H9 (cell line): ENCODE measurements around the gene MICAL3. TPM values are rescaled to one million over a fixed set of nuclear protein-coding genes. Genes with fewer than 3 reads are reported as not detected.

Experiments used
- DNase-seq: peaks from one replicate; pipeline ENCODE4 v3.0.0-alpha.2; 2017
- H2AFZ ChIP-seq: one replicate; pipeline ENCODE4 v1.6.1; 2013; ENCODE audit warnings: mild to moderate bottlenecking, low read length, control low read depth, moderate library complexity
- H2AK5ac ChIP-seq: 2 replicates; pipeline ENCODE4 v1.6.1; 2013; ENCODE audit warnings: low read length, control low read depth, mixed read lengths; ENCODE audit not compliant: insufficient read length
- H2BK120ac ChIP-seq: one replicate; pipeline ENCODE4 v1.6.1; 2013; ENCODE audit warnings: low read depth, mild to moderate bottlenecking, low read length, control low read depth, inconsistent platforms; ENCODE audit not compliant: poor library complexity, severe bottlenecking
- H2BK12ac ChIP-seq: 2 replicates; pipeline ENCODE4 v1.6.1; 2013; ENCODE audit warnings: low read length, control low read depth, mixed read lengths, low read depth; ENCODE audit not compliant: insufficient read length
- H2BK15ac ChIP-seq: 2 replicates; pipeline ENCODE4 v1.6.1; 2013; ENCODE audit warnings: low read depth, low read length, control low read depth
- H2BK20ac ChIP-seq: one replicate; pipeline ENCODE4 v1.6.1; 2013; ENCODE audit warnings: low read depth, mild to moderate bottlenecking, low read length, control low read depth, inconsistent platforms; ENCODE audit not compliant: poor library complexity, severe bottlenecking
- H2BK5ac ChIP-seq: 2 replicates; pipeline ENCODE4 v1.6.1; 2013; ENCODE audit warnings: low read length, control low read depth, mixed read lengths; ENCODE audit not compliant: insufficient read length
- H3K14ac ChIP-seq: 2 replicates; pipeline ENCODE4 v1.6.1; 2013; ENCODE audit warnings: low read length, control low read depth; ENCODE audit not compliant: insufficient read depth
- H3K18ac ChIP-seq: 2 replicates; pipeline ENCODE4 v1.6.1; 2013; ENCODE audit warnings: low read depth, mild to moderate bottlenecking, mixed read lengths, low read length, control low read depth; ENCODE audit not compliant: insufficient read length
- H3K23ac ChIP-seq: 2 replicates; pipeline ENCODE4 v1.6.1; 2013; ENCODE audit warnings: low read length, control low read depth, mixed read lengths, low read depth; ENCODE audit not compliant: insufficient read length
- H3K23me2 ChIP-seq: 2 replicates; pipeline ENCODE4 v1.6.1; 2013; ENCODE audit warnings: low read depth, mild to moderate bottlenecking, mixed read lengths, low read length, control low read depth; ENCODE audit not compliant: insufficient read length, poor library complexity, severe bottlenecking
- H3K27ac ChIP-seq: 2 replicates; pipeline ENCODE4 v1.5.1; 2013; ENCODE audit warnings: low read length, control low read depth, mixed read lengths, low read depth; ENCODE audit not compliant: insufficient read length
- H3K27me3 ChIP-seq: 2 replicates; pipeline ENCODE4 v1.6.1; 2013; ENCODE audit warnings: low read length, control low read depth, inconsistent platforms; ENCODE audit not compliant: insufficient read depth
- H3K4ac ChIP-seq: 2 replicates; pipeline ENCODE4 v1.6.1; 2013; ENCODE audit warnings: low read depth, mild to moderate bottlenecking, control low read depth, inconsistent platforms, low read length, moderate library complexity
- H3K4me1 ChIP-seq: 2 replicates; pipeline ENCODE4 v1.6.1; 2013; ENCODE audit warnings: low read length, control low read depth, inconsistent platforms; ENCODE audit not compliant: insufficient read depth
- H3K4me2 ChIP-seq: 2 replicates; pipeline ENCODE4 v1.6.1; 2013; ENCODE audit warnings: low read length, control low read depth, mixed read lengths; ENCODE audit not compliant: insufficient read length, insufficient read depth
- H3K56ac ChIP-seq: 2 replicates; pipeline ENCODE4 v1.6.1; 2013; ENCODE audit warnings: low read depth, mild to moderate bottlenecking, mixed read lengths, low read length, control low read depth; ENCODE audit not compliant: insufficient read length
- H3K79me1 ChIP-seq: 2 replicates; pipeline ENCODE4 v1.6.1; 2013; ENCODE audit warnings: low read depth, mild to moderate bottlenecking, moderate library complexity, low read length, control low read depth, inconsistent platforms; ENCODE audit not compliant: insufficient read depth, poor library complexity, severe bottlenecking
- H3K79me2 ChIP-seq: 2 replicates; pipeline ENCODE4 v1.6.1; 2013; ENCODE audit warnings: low read length, control low read depth, inconsistent platforms; ENCODE audit not compliant: insufficient read depth
- H3K9ac ChIP-seq: 2 replicates; pipeline ENCODE4 v1.6.1; 2013; ENCODE audit warnings: low read length, control low read depth, mixed read lengths; ENCODE audit not compliant: insufficient read length; ENCODE audit errors: extremely low read depth
- H3K9me3 ChIP-seq: one replicate; pipeline ENCODE4 v1.6.1; 2013; ENCODE audit warnings: low read depth, low read length, inconsistent platforms; ENCODE audit not compliant: control insufficient read depth
- H3T11ph ChIP-seq: one replicate; pipeline ENCODE4 v1.6.1; 2013; ENCODE audit warnings: mild to moderate bottlenecking, low read length, control low read depth, inconsistent platforms
- H4K20me1 ChIP-seq: one replicate; pipeline ENCODE4 v1.6.1; 2013; ENCODE audit not compliant: control insufficient read depth, insufficient read length, insufficient read depth
- H4K5ac ChIP-seq: 2 replicates; pipeline ENCODE4 v1.6.1; 2013; ENCODE audit warnings: low read depth, mild to moderate bottlenecking, mixed read lengths, low read length, control low read depth; ENCODE audit not compliant: insufficient read length
- H4K8ac ChIP-seq: replicated peaks from 2 replicates; pipeline ENCODE4 v1.6.1; 2013; ENCODE audit warnings: low read length, control low read depth, mixed read lengths, low read depth; ENCODE audit not compliant: insufficient read length
- H4K91ac ChIP-seq: 2 replicates; pipeline ENCODE4 v1.6.1; 2013; ENCODE audit warnings: low read depth, mild to moderate bottlenecking, moderate library complexity, mixed read lengths, low read length, control low read depth; ENCODE audit not compliant: insufficient read length
- H3K27ac Mint-ChIP-seq, 3 experiments: 2 replicates in 2 of 3; 3 replicates in 1 of 3; pipeline ENCODE4 v1.8.0; 2020 to 2021; ENCODE audit warnings: mixed read lengths in 3 of 3, mild to moderate bottlenecking in 1 of 3, moderate library complexity in 1 of 3
- H3K27me3 Mint-ChIP-seq: 2 replicates; pipeline ENCODE4 v1.8.0; 2021; ENCODE audit warnings: low read depth, mild to moderate bottlenecking, moderate library complexity, mixed read lengths
- H3K36me3 Mint-ChIP-seq, 3 experiments: 2 replicates in 2 of 3; 3 replicates in 1 of 3; pipeline ENCODE4 v1.8.0; 2020 to 2021; ENCODE audit warnings: low read depth in 3 of 3, mixed read lengths in 3 of 3; ENCODE audit not compliant: insufficient read depth in 1 of 3
- H3K4me1 Mint-ChIP-seq, 2 experiments: 2 replicates each; pipeline ENCODE4 v1.8.0; 2020; ENCODE audit warnings: mixed read lengths in 2 of 2
- H3K4me3 Mint-ChIP-seq, 2 experiments: 2 replicates in 1 of 2; 3 replicates in 1 of 2; pipeline ENCODE4 v1.8.0; 2020 to 2021; ENCODE audit warnings: mild to moderate bottlenecking in 2 of 2, mixed read lengths in 2 of 2, moderate library complexity in 1 of 2
- H3K9me3 Mint-ChIP-seq, 2 experiments: 2 replicates in 1 of 2; 3 replicates in 1 of 2; pipeline ENCODE4 v1.8.0; 2020; ENCODE audit warnings: mild to moderate bottlenecking in 2 of 2, mixed read lengths in 2 of 2, moderate library complexity in 1 of 2
- CTCF ChIP-seq: fragments of 200-600 bp; sonication (generic); conservative IDR thresholded peaks from 3 replicates; pipeline ENCODE4 v1.8.0; 2021; ENCODE audit warnings: antibody characterized with exemption, mild to moderate bottlenecking
- WGBS: extraction: QIAGEN DNeasy Blood & Tissue Kit; methylation state at CpG from one replicate; pipeline ENCODE4 v1.1.7; 2013; ENCODE audit warnings: missing lambda C conversion rate, low lambda C conversion rate, mixed read lengths; ENCODE audit not compliant: insufficient read length; ENCODE audit errors: extremely low coverage; 5-methylcytosine and 5-hydroxymethylcytosine counted together
- total RNA-seq: library from RNA; stranded (reverse); gene quantifications from 2 replicates; pipeline ENCODE4 v1.2.1, GENCODE V29; 2021

The MICAL3 gene
- total RNA-seq, 1 experiment from 2014 or later: 50.2 TPM

GRCh38 chr22:17751596-17751995, 272.8 kb downstream of the MICAL3 start:
- Mint-ChIP-seq H3K36me3 (no peaks in the 10 kb centered on the region; a peak in 2 of 7 replicates), H3K9me3 (no peaks in the 10 kb centered on the region), H3K4me3 (no peak overlapping the region), H3K4me1 (0 out of 4 replicates have a peak, but pooled peaks cover 0 to 2% of the 10 kb centered on the region in 2 experiments), H3K27me3 (no peaks in the 10 kb centered on the region; the same call in 1 of the 2 replicates), H3K27ac (no peak overlapping the region)
- no peak overlapping the region for H3K9ac ChIP-seq
- no peak overlapping the region for H3K27ac ChIP-seq
- WGBS: no CpG with 5 or more reads among the region's 6 CpGs
- no peak overlapping the region for H2AK5ac ChIP-seq
- H3K79me1 ChIP-seq: no peaks in the 10 kb centered on the region
- H2BK120ac ChIP-seq: no peak overlapping the region
- no peak overlapping the region; the same call in 1 of the 2 replicates for H3K14ac ChIP-seq
- no peaks in the 10 kb centered on the region for H3K23me2 ChIP-seq
- H3K4ac ChIP-seq: no peak overlapping the region
- no peak for TF ChIP-seq CTCF
- no peak overlapping the region for H3K18ac ChIP-seq
- H3K23ac ChIP-seq: no peak overlapping the region
- no peaks in the 10 kb centered on the region for H3K79me2 ChIP-seq
- H4K5ac ChIP-seq: no peak overlapping the region
- no peak overlapping the region for H4K8ac ChIP-seq
- H3T11ph ChIP-seq: no peak overlapping the region
- no peak overlapping the region for H2AFZ ChIP-seq
- no peak overlapping the region for H4K91ac ChIP-seq
- no peak overlapping the region for H2BK15ac ChIP-seq
- H3K4me1 ChIP-seq: no peaks in the 10 kb centered on the region
- H4K20me1 ChIP-seq: no peaks in the 10 kb centered on the region
- H2BK5ac ChIP-seq: no peak overlapping the region
- no peak overlapping the region for H2BK20ac ChIP-seq
- H3K4me2 ChIP-seq: no peak overlapping the region
- no peak for DNase-seq
- no peak overlapping the region for H3K56ac ChIP-seq
- H3K9me3 ChIP-seq: no peaks in the 10 kb centered on the region
- H2BK12ac ChIP-seq: no peak overlapping the region
- H3K27me3 ChIP-seq: no peaks in the 10 kb centered on the region
